ENCODE results near the gene ETV6.

ETV6 gene

DNA sequence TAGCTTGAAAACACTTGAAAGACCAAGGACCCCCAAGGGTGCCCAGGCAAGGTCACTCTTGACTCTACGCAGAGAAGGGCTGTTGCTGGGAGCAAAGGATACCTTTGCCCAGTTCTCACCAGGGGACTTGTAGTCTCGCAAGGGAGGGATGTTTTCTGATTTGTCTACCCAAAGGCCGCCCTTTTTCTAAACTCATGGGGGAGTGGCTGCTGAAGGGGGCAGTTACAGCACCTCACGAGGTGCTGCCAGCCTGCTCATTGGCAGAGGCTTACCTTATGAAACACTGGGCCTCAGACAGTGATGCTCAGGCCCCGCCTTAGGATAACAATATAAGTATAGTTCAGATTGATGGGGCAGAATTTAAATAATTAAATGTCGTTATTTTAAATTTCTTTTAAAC, 107.0 kb downstream of the ETV6 start:
- in situ Hi-C loops (cut with MboI; ENCODE audit: low sequenced_read_pairs): no loop called here

DNA sequence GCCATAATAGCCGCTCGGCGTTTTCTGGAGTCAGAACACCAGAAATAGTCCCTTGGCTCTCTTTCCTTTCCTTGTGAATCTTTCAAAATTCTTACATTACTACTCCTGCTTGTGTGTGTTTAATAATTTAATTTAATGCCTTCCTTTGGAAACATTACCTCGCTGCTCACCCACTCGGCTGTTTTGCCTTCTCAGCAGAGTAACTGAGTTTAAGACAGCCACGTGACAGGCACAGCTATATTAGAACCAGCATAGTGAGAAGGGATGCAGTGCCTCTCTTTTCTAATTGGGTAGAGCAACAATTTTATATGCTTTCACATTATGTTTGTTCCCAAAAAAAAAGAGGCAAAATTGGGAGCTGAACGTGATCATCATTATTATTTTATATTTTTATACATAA, 107.6 kb downstream of the ETV6 start:
- in situ Hi-C loops (cut with MboI; ENCODE audit: low sequenced_read_pairs): no loop called here

GRCh38 chr12:11757531-11757930, 108.1 kb downstream of the ETV6 start:
- in situ Hi-C loops (cut with MboI; ENCODE audit: low sequenced_read_pairs): no loop called here

- in situ Hi-C loops (cut with MboI; ENCODE audit: low sequenced_read_pairs): no loop called here
Measured at GRCh38 chr12:11758087-11758486, 108.6 kb downstream of the ETV6 start.

DNA sequence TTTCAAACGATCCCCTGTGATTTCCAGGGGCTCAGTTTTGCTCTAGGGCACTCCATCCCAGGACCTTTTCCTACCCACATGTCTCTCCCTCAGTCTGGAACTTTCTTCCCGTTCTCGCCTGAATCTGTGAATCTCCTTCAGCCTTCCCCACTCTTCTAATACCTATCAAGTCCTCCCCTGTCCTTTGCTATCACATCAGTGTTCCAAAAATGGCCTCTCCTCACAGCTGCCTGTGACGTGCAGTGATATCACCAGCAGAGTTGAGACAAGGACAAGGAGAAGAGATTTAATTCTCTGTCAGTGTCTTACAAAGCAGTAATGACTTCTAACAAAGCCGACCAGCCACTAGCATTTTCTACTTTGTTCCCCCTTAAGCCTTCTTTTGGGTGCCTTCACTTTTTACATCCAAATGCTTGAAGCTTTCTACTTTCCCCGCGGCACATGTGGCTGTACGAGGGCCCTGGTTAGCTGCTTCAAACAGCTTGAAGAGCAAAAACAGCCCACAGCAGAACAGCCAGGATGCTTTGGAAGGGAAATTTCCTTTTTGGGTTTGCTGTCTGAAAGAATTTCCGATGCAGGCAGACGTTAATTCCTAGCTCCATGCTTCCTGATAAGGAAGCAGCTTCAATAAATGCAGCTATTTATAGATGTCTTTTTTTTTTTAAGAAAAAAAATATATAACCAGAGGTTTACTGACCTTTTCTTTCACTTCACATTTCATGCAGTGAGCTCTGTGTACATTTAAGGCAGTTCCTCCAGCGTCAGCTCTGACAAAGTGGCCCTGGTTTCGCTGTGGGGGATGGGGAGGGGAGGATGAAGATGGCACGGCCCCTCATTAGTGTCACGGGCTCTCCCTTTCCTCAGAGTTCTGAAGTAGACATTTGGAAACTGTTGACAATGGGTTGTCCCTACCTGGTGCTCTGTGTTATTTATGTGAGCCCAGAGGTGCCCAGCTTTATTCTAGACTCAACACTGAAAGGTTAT, 109.3 kb downstream of the ETV6 start:
- in situ Hi-C loops (cut with MboI; ENCODE audit: low sequenced_read_pairs): no loop called here

- in situ Hi-C loops (cut with MboI; ENCODE audit: low sequenced_read_pairs): no loop called here
Measured at GRCh38 chr12:11759494-11759878, 110.0 kb downstream of the ETV6 start.

DNA sequence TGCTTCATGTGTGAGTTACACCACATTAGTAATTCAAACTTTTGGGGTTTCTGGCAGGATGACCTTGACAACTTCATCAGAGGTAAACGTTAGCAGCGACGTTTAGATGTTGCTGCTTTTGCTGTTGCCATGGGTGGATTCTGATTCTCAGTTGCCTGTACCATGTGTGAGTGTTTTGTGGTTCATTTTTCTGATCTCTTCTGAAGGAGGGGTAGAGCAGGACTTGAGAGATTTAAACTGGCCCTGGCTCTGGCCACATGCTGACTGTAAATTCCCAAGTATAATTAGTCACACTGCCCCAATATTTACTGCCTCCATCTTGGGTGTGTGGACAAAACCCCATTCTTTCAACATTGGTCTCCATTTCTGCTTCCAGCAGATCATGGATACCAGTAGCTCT, 110.4 kb downstream of the ETV6 start:
- in situ Hi-C loops (cut with MboI; ENCODE audit: low sequenced_read_pairs): no loop called here

DNA sequence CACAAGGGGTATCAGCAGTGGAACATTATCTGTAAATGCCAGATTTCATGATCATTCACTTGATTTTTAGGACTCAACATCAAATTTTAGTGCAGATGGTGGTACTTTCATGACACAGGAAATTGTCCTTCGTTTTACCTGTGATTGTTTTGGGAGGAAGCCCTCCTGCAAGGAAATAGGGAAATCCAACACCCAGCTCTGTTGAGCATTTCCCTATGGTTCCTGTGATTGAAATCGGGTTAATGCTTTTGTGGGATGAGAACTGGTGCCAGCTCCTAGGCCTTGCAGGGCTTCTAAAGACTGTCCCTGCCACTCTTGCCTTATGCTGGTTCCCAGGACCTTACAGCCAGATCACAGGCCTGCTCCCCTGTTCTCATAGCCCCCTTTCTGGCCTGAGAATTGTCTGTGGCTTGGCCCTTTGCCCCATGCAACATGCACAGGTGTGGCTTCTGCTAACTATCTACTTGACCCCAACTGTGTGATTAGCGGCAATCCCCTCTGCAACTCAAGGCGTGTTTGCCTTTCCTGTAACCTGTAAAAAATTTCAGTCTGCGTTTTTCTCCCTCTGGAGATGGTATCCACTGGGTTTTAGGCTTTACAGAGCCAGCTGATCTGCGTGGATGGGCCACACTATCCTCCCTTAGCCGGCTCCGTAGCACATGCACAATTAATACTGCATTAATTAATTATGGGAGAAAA, 112.5 kb downstream of the ETV6 start:
- in situ Hi-C loops (cut with MboI; ENCODE audit: low sequenced_read_pairs): no loop called here

GRCh38 chr12:11762723-11763326, 113.4 kb downstream of the ETV6 start:
- in situ Hi-C loops (cut with MboI; ENCODE audit: low sequenced_read_pairs): no loop called here

DNA sequence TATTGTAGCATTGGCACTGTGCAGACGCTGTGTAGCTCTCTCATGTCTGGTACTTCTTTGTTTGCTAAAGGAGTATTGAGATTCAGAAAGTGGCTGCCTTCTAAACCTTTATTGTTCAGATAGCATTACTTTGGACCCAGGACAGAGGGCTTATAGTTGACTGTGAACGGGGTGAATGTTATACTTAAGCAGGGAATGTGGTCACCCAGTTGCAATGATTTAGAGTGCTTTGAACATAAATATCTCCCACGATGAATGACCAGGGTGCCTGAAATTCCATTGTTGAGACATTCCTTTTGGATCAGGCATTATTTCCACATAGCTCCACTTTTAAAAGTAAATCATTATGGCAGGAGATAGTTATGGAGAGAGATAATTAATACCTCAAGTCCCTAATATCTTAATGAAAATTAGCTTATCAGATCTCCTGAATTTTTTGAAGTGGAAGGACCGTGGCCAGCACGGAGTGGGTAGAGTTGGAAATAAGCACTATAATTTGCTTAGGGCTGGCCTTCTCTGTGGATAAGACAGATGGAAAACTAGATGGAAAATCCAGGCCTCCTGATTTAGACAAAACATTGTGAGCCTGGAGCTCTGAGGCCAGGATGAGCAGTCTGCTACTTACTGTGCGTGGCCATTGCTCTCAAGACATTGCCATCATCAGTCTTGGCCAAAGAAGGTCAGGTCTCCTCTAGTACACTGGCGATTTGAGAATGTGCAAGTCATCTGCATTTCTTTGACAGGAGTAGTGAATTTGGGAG, 114.5 kb downstream of the ETV6 start:
- in situ Hi-C loops (cut with MboI; ENCODE audit: low sequenced_read_pairs): no loop called here

GRCh38 chr12:11764837-11765236, 115.4 kb downstream of the ETV6 start:
- in situ Hi-C loops (cut with MboI; ENCODE audit: low sequenced_read_pairs): no loop called here

GRCh38 chr12:11765421-11765816, 115.9 kb downstream of the ETV6 start:
- in situ Hi-C loops (cut with MboI; ENCODE audit: low sequenced_read_pairs): no loop called here

DNA sequence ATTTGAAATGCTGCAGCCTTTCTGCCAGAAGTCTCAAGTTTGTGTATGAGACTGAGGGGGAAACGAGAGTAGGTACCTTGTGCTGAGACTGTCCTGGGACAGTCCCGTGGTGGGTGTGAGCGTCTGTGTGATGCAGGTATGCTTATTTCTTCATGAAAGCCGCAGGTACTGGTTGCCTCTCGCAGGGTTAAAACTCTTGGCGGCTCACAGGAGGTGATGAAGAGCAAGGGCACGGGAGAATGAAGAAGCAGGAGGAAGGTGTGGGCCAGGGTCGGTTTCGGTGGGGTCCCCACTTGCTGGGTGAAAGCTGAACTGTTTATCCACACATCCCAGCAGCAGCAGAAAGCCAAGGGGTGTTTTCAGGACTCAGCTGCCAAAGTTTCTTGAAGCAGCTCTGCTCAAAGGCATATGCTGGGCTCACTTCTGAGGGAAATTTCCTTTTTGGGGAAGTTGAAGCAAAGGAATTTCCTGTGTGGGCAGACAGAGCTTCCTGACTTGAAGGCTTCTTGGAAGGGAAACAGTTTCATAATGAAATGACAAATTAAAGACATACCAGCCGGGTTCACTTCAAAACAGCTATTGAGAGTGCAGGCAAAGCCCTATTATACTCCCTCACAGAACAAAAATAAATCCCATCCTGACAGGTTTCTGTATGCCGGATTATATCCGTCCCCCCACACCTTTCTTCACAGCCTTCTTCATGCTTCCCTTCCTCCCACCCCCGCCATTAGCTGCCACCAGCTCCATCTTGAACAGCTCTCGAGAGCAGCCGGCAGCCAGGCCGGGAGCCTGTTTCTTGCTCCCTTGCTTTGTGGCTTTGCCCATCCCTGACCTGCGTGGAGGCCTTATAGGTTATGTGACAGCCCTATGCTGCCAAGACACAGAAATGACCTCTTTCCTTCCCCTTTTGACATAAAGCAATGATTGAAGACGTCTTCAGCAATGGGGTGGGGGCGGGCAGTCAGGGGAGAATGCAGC, 116.6 kb downstream of the ETV6 start:
- in situ Hi-C loops (cut with MboI; ENCODE audit: low sequenced_read_pairs): no loop called here

- in situ Hi-C loops (cut with MboI; ENCODE audit: low sequenced_read_pairs): no loop called here
Measured at GRCh38 chr12:11767029-11767724, 117.7 kb downstream of the ETV6 start.

DNA sequence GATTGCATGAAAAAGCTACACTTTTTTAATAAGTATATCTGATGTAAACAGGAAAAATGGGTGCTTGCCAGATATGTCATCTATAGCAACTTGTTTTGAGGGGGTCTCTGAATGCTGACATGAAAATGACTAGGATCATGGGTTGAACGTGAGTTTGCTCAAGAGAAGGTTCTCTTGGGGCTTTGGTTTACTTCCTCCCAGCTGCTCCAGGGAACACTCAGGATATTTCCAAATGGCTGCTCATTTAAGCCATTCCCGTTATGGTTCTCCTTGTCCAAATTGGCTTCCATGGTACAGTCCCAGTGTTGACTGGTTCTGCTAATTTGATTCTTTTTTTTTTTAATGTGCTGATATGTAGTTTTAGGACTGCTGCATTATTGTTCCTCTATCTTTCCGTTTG, 118.3 kb downstream of the ETV6 start:
- in situ Hi-C loops (cut with MboI; ENCODE audit: low sequenced_read_pairs): no loop called here

GRCh38 chr12:11768233-11768965, 118.9 kb downstream of the ETV6 start:
- in situ Hi-C loops (cut with MboI; ENCODE audit: low sequenced_read_pairs): no loop called here

DNA sequence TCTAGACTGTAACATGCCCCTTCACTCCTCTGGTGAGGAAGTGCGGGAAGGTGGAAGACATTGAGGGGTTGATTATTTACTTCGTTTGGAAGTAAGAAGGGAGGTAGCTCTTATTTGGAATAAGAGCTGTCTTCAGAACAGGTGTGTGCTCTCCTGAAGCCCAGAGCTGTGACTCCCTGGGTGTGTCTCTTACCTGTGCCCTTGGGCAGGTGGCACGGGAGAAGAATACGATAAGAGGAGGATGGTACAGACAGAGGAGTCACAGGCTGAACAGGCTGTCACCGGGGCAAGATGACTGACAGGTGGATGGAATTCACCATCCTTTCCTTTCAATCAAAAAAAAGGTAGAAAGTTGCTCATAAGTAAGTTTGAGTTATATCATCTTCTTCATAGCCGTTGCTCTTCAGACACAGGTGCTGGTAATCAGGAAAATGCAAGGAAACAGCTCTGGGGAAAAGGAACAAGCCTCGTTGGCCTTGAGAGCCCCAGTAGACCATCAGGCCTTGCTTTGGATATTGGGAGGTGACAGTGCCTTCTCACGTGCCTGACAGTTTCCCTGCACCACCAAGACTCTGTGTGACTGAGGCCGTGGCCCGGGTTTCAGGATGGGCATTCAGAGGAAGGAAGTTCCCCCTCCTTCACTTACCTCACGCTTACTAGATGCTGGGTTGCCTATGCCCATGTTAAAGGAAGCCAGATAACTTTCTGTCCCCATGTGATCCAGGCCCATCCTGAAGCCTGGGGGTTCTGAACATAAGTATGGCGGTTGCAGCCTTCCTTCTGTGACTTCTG, 120.4 kb downstream of the ETV6 start:
- in situ Hi-C loops (cut with MboI; ENCODE audit: low sequenced_read_pairs): no loop called here

DNA sequence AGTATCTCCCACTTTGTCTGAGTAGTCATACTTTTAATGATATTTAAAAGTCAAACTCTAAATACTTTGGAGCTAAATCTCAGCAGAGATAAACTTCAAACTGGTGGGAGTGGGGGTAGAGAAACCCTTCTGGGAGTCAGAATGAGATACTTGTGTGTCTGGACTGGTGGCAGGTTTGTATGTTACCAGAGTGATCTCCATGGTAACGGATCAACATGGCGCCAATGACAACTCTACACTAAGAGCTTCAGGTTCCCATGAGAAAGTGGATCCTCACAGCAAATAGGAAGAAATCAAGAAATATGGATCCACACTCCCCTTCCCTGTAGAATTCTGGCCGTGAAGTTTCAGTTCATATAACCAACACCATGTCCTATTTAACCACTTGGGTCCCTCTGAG, 121.9 kb downstream of the ETV6 start:
- in situ Hi-C loops (cut with MboI; ENCODE audit: low sequenced_read_pairs): no loop called here

Data from HL-60/S4 (cell line).